Uterus (tissue), 4 donors: ENCODE results near the gene CSH1. TPM values are rescaled to one million over a fixed set of nuclear protein-coding genes. Genes with fewer than 3 reads are reported as not detected.

Source experiments
- DNase-seq, 2 donors: peaks; one replicate each; pipeline ENCODE4 v3.0.0-alpha.2; 2019 to 2020
- H3K27ac ChIP-seq, 2 donors: fragments of 200-600 bp; sonication (generic); 1 replicate in 1 of 2; 2 replicates in 1 of 2; pipeline ENCODE4 v1.5.1; 2016 to 2018
- H3K27me3 ChIP-seq, 2 donors: fragments of 200-600 bp; sonication (generic); one replicate each; pipeline ENCODE4 v1.5.1; 2018 to 2019; ENCODE audit warnings: control low read depth in 1 of 2
- H3K36me3 ChIP-seq, 2 donors: fragments of 200-600 bp; sonication (generic); one replicate each; pipeline ENCODE4 v1.5.1; 2019; ENCODE audit warnings: control low read depth in 1 of 2
- H3K4me1 ChIP-seq, 2 donors: fragments of 200-600 bp; sonication (generic); one replicate each; pipeline ENCODE4 v1.5.1; 2018 to 2019; ENCODE audit warnings: control low read depth in 1 of 2
- H3K4me3 ChIP-seq, 2 donors: fragments of 200-600 bp; sonication (generic); 1 replicate in 1 of 2; 2 replicates in 1 of 2; pipeline ENCODE4 v1.5.1; 2018 to 2019; ENCODE audit warnings: mild to moderate bottlenecking in 1 of 2
- H3K9me3 ChIP-seq, 2 donors: fragments of 200-600 bp; sonication (generic); one replicate each; pipeline ENCODE4 v1.5.1; 2019; ENCODE audit warnings: control low read depth in 1 of 2
- CTCF ChIP-seq, 4 experiments: fragments of 200-600 bp in 2 of 4; fragments of 450-650 bp in 2 of 4; sonication (generic) in 2 of 4; IDR thresholded peaks; one replicate each; pipeline ENCODE4 v1.5.1; 2016 to 2019; ENCODE audit warnings: antibody characterized with exemption in 4 of 4, mild to moderate bottlenecking in 2 of 4, moderate library complexity in 1 of 4
- POLR2A ChIP-seq, 2 donors: fragments of 450-650 bp; IDR thresholded peaks; one replicate each; pipeline ENCODE4 v1.6.1; 2016; ENCODE audit warnings: antibody characterized with exemption in 2 of 2, mild to moderate bottlenecking in 1 of 2, moderate library complexity in 1 of 2
- intact Hi-C: fragments of 100-400 bp; cut with DNase I; formaldehyde crosslinking; loops from one replicate; pipeline ENCODE4 v1.15.1; 2023; ENCODE audit warnings: low total_unique reads
- total RNA-seq, 4 donors: library from RNA; depleted of rRNA in 3 of 4; stranded (reverse); fragments of >200 nt in 3 of 4; gene quantifications; one replicate each; pipeline versions ENCODE4 v1.1.0 to v1.2.4, GENCODE V29; 2014 to 2023
- donor health status: DM: yes; HTN: yes; CAD: no.

CSH1 gene
- total RNA-seq, 4 donors from 2014 or later, result not detected

- Histone ChIP-seq H3K27ac (no peak overlapping the region), H3K36me3 (no peaks in the 10 kb centered on the region), H3K9me3 (no peaks in the 10 kb centered on the region), H3K4me1 (no peaks in the 10 kb centered on the region), H3K4me3 (no peak overlapping the region), H3K27me3 (no peaks in the 10 kb centered on the region)
- intact Hi-C loops, result no loop called here
- no peak for DNase-seq
- no peak for TF ChIP-seq CTCF (IDR thresholded peaks at IDR 0.05)
- no peak for TF ChIP-seq POLR2A (IDR thresholded peaks at IDR 0.05)
Observed at GRCh38 chr17:63937920-63938319, 41.5 kb upstream of the CSH1 start.

GRCh38 chr17:63937319-63937718 is 40.9 kb upstream of the CSH1 start:
- Histone ChIP-seq H3K4me3 (no peak overlapping the region), H3K4me1 (no peaks in the 10 kb centered on the region), H3K9me3 (no peaks in the 10 kb centered on the region), H3K36me3 (no peaks in the 10 kb centered on the region), H3K27ac (no peak overlapping the region), H3K27me3 (no peaks in the 10 kb centered on the region)
- no peak for TF ChIP-seq POLR2A (IDR thresholded peaks at IDR 0.05)
- no peak for TF ChIP-seq CTCF (IDR thresholded peaks at IDR 0.05)
- no peak for DNase-seq
- intact Hi-C loops, result no loop called here

- H3K4me3 ChIP-seq, result no peak overlapping the region
- no peak overlapping the region for H3K27ac ChIP-seq
- intact Hi-C loops, result no loop called here
- H3K27me3 ChIP-seq, result no peaks in the 10 kb centered on the region
- no peak for DNase-seq
- H3K36me3 ChIP-seq, result no peaks in the 10 kb centered on the region
- TF ChIP-seq POLR2A (IDR thresholded peaks at IDR 0.05) (no peak), CTCF (IDR thresholded peaks at IDR 0.05) (no peak)
- H3K9me3 ChIP-seq, result no peaks in the 10 kb centered on the region
- H3K4me1 ChIP-seq, result no peaks in the 10 kb centered on the region
Observed at GRCh38 chr17:63934183-63935112, 38.1 kb upstream of the CSH1 start.

- no peaks in the 10 kb centered on the region for H3K4me1 ChIP-seq
- intact Hi-C loops, result no loop called here
- H3K36me3 ChIP-seq, result no peaks in the 10 kb centered on the region
- no peak for DNase-seq
- no peak overlapping the region for H3K4me3 ChIP-seq
- TF ChIP-seq POLR2A (IDR thresholded peaks at IDR 0.05) (no peak), CTCF (IDR thresholded peaks at IDR 0.05) (no peak)
- H3K9me3 ChIP-seq, result no peaks in the 10 kb centered on the region
- no peaks in the 10 kb centered on the region for H3K27me3 ChIP-seq
- H3K27ac ChIP-seq, result no peak overlapping the region
Observed at GRCh38 chr17:63933598-63933997, 37.2 kb upstream of the CSH1 start.

GRCh38 chr17:63932721-63933120 is 36.3 kb upstream of the CSH1 start:
- no peak overlapping the region for H3K4me3 ChIP-seq
- intact Hi-C loops, result no loop called here
- TF ChIP-seq POLR2A (IDR thresholded peaks at IDR 0.05), result no peak
- no peak for TF ChIP-seq CTCF (IDR thresholded peaks at IDR 0.05)
- H3K4me1 ChIP-seq, result no peaks in the 10 kb centered on the region
- no peaks in the 10 kb centered on the region for H3K27me3 ChIP-seq
- H3K36me3 ChIP-seq, result no peaks in the 10 kb centered on the region
- no peak for DNase-seq
- no peak overlapping the region for H3K27ac ChIP-seq
- H3K9me3 ChIP-seq, result no peaks in the 10 kb centered on the region
